GM12873 (cell line): ENCODE data around the gene NEDD9.

Experiments
- TF ChIP-seq, protein P1 (sequence below): IDR thresholded peaks from 2 replicates; pipeline ENCODE4 v1.5.1; 2012; ENCODE audit warnings: low read depth, mild to moderate bottlenecking, moderate library complexity, low read length, control low read depth; ENCODE audit not compliant: insufficient read depth; ENCODE audit errors: missing control alignments

Gene NEDD9

DNA sequence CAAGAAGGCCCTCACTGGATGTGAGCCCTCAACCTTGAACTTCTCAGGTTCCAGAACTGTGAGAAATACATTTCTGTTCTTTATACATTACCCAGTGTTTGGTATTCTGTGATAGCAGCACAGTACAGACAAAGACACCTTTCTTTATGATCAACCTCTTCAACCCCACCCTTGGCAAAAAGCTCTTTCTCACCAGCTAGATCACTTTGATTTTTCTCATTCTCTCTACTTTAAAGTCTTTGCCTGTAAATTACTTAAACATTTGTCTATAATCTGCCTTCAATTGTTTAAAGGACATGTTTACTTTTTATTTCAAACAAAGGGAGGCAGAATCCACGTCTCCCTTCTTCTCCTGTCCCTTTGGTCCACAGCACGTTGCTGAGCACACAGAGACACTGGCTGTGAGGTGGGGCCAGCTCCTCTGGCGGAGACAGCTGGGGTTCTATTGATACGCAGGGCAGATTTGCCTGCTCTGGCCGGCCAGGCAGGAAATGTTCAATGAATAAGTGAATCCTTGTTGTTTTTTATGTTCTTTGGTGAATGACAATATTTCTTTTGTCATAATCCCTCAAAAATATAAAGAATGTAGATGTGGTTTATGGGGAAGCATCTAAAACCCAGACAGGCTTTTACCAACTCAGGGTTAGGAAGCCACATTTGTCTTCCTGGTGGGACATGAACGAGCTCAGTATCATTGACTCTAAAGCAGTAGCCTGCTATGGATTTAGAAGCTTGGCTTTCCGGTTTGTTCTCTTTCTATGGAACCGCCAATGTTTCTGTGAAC, 52.9 kb downstream of the NEDD9 start:
- TF ChIP-seq, protein P1, sequence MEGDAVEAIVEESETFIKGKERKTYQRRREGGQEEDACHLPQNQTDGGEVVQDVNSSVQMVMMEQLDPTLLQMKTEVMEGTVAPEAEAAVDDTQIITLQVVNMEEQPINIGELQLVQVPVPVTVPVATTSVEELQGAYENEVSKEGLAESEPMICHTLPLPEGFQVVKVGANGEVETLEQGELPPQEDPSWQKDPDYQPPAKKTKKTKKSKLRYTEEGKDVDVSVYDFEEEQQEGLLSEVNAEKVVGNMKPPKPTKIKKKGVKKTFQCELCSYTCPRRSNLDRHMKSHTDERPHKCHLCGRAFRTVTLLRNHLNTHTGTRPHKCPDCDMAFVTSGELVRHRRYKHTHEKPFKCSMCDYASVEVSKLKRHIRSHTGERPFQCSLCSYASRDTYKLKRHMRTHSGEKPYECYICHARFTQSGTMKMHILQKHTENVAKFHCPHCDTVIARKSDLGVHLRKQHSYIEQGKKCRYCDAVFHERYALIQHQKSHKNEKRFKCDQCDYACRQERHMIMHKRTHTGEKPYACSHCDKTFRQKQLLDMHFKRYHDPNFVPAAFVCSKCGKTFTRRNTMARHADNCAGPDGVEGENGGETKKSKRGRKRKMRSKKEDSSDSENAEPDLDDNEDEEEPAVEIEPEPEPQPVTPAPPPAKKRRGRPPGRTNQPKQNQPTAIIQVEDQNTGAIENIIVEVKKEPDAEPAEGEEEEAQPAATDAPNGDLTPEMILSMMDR: no peak

DNA sequence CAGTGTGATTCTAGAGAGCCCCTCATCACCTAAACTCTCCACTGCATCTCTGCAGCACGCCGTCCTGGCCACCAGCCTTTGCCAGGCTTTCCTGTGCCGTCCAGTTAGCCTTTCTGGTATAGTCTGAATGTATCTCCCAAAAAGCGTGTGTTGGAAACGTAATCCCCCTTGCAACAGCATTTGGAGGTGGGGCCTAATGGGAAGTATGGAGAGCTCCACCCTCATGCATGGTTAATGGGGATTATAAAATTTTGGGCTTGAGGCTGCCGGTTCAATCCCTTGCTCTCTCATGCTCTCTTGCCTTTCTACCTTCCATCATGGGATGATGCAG, 53.4 kb downstream of the NEDD9 start:
- TF ChIP-seq, protein P1: no peak

DNA sequence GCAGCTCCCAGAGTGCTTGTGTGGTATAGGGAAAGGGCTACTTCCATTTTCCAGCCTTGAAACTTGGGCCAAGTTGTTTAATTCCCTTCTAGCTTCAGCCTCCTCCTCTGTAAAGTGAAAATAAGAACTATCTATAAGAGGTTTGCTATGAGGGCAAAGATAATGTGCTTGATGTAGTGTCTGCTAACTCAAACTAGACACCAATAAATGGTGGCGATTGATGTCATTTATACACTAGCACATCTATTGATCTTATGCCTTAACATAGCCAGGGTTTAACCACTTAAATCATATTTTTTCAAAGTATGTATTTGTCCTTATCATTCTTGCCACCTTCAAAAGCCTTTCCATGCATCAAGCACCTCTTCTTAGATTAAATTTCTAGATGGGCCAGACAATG, 55.2 kb downstream of the NEDD9 start:
- TF ChIP-seq, protein P1: no peak

DNA sequence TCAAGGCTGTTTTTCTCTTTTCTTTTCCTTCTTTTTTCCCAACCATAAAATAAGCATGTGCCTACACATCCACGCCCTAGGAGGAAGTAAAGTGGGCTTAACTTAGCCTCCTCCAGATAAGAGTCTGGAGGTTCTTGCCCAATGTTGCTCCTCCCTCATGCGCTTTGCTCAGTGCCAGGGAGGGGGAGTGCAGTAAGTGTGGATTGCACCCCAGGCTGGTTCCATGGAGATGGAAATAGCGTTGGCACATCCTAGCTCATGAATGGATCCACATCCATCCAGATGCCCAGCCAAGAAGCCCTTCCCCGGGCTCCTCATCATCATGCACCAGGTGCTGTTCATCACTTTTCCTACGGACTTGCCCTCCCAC, 58.2 kb downstream of the NEDD9 start:
- TF ChIP-seq, protein P1: no peak

DNA sequence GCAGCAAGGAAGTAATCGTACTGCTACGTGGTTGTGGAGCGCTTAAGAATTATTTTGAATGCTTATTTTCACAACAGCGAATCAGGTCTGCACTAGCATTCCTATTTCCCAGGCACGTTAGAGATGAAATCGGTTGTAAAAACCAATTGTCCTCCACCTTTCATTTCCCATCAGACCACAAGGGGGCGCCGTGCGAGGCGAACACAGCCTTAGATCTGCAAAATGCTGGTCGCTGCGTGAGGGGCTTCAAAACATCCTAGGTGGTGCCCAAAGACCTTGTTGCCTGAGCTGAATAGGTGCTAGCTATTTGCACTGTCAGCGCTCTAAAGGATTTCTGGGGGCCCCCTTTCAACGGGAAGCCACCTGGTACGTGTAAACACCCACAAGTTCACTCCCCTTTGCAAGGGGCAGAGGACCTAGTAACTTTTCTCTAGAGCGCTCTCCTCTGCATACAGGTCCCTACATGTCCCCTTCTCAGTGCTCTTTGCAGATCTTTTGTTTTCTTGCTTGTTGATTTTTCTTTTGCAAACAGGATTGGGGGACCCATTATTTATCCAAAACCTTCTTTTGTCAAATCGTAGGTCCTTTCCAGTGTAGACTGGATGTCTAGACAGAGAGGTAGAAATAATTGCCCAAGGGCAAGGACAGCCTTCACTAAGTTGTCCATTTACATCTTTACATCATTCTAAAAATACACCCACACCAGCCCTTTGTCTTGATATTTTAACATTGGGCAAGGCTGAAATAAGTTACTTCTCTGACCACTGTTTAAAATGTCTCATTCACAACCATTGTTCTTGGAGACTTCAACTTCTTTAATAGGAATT, 59.8 kb downstream of the NEDD9 start:
- TF ChIP-seq, protein P1: peak; percentile 86

DNA sequence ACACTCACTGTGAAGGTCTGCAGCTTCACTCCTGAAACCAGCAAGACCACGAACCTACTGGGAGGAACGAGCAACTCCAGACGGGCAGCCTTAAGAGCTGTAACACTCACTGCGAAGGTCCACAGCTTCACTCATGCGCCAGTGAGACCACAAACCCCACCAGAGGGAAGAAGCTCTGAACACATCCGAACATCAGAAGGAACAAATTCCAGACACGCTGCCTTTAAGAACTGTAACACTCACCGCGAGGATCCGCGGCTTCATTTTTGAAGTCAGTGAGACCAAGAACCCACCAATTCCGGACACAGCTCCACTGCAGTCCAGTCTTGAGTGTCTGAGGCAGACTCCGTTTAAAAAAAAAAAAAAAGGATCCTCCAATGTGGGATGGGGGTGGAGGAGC, 60.5 kb downstream of the NEDD9 start:
- TF ChIP-seq, protein P1: no peak

DNA sequence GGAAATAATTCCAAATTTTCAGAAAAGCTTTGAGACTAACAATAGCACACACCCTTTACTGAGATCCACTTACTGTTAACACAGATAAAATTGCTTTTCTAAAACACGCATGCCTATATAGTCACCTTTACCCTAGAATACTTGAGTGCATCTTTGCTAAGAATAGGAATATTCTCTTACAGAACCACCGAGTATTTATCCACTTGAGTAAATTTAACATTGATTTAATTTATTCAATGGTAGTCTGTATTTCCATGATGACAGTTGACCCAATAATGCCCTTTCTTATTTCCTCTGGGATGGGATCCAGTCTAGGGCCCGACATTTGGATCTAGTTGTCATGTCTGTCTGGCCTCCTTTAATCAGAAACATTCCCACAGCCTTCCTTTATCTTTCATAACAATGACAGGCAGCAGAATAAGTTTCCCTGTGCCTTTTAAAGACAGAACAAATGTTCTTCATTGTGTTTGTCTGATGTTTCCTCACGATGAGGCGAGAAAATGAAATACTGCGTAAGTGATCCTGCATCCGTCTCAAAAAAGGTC, 64.3 kb downstream of the NEDD9 start:
- TF ChIP-seq, protein P1: no peak
